GM18870 (cell line): ENCODE data around the gene OTUB2.
A peak's percentile ranks its signal among the peaks of the same experiment; 100 is the strongest.

Experiments used
- ATAC-seq: cut with Tn5 transposase; IDR thresholded peaks from one replicate; pipeline ENCODE4 v1.9.1; 2021; ENCODE audit warnings: moderate library complexity; ENCODE audit not compliant: unreplicated experiment

Gene OTUB2

GRCh38 chr14:93996130-93996695, 29.9 kb upstream of the OTUB2 start:
- no peak for ATAC-seq

- no peak for ATAC-seq
Measured at GRCh38 chr14:93997082-93997481, 29.1 kb upstream of the OTUB2 start, which contains the start of gene CCDC197. Gene CCDC197 (plus strand): TSS chr14:93997301. CDS start chr14:93998132, 831 bp downstream.

- ATAC-seq = no peak
Measured at GRCh38 chr14:93997916-93998870, 27.9 kb upstream of the OTUB2 start.

- no peak for ATAC-seq
Measured at GRCh38 chr14:93998871-93999403, 27.2 kb upstream of the OTUB2 start.

GRCh38 chr14:93999573-93999972, 26.6 kb upstream of the OTUB2 start:
- ATAC-seq = no peak

- ATAC-seq = no peak
Measured at GRCh38 chr14:94000267-94000666, 25.9 kb upstream of the OTUB2 start.

GRCh38 chr14:94001016-94001415, 25.1 kb upstream of the OTUB2 start:
- ATAC-seq = no peak

- no peak for ATAC-seq
Measured at GRCh38 chr14:94001501-94002396, 24.4 kb upstream of the OTUB2 start.

- no peak for ATAC-seq
Measured at GRCh38 chr14:94003397-94003796, 22.7 kb upstream of the OTUB2 start.

- ATAC-seq = no peak
Measured at GRCh38 chr14:94004015-94004414, 22.1 kb upstream of the OTUB2 start.

GRCh38 chr14:94005324-94006073, 20.6 kb upstream of the OTUB2 start:
- ATAC-seq = no peak

GRCh38 chr14:94008234-94008633, 17.9 kb upstream of the OTUB2 start:
- ATAC-seq = no peak

- peak; percentile 36 for ATAC-seq
Measured at GRCh38 chr14:94009767-94010166, 16.4 kb upstream of the OTUB2 start.

GRCh38 chr14:94010625-94011024, 15.5 kb upstream of the OTUB2 start:
- ATAC-seq = no peak

GRCh38 chr14:94011795-94012194, 14.3 kb upstream of the OTUB2 start:
- no peak for ATAC-seq

GRCh38 chr14:94014382-94014781, 11.8 kb upstream of the OTUB2 start:
- ATAC-seq = no peak

- no peak for ATAC-seq
Measured at GRCh38 chr14:94015223-94015622, 10.9 kb upstream of the OTUB2 start.

GRCh38 chr14:94016446-94016976, 9.6 kb upstream of the OTUB2 start:
- ATAC-seq = no peak

GRCh38 chr14:94018308-94018707, 7.8 kb upstream of the OTUB2 start:
- ATAC-seq = no peak

- no peak for ATAC-seq
Measured at GRCh38 chr14:94019329-94019728, 6.8 kb upstream of the OTUB2 start.
